Measurements from ENCODE around the gene LMAN2L.

The LMAN2L gene

DNA sequence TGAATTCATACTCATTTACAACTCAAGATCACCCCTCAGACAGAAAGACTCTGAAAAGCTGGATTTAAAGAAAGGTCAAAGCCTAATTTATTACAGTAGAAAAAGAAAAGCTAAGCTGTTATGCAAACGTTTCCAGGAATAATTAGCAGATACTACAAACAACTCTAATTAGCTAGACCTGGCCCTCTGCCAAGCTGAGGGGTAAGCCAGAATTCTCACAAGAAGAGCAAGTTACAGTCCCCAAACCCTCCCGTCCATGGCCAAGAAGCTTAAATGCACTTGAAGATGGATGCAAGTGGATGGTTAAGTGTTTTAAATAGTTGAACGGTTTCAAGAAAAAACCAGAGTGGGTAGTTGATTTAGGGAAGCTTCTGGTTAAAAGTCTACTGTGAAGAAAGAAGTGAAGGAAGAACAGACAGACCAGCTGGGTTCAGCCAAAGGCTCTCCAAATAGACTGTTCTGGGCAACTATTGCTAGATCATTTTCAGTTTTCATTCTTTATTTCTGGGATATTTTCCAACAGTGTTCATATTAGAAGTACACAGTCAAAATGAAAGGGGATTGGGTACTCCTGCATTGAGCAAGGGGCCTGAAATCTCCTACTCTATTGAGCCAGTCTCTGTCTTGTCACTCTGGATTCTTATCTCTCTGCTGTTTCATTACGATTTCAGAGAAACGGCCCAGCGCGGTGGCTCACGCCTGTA, 4.8 kb downstream of the LMAN2L start:
- Histone ChIP-seq H3K27ac (peak overlapping the region; percentile 0 to 24), H3K4me3 (no peak overlapping the region)
- no peak for DNase-seq (ENCODE audit: low spot score)
- TF ChIP-seq, protein P1, sequence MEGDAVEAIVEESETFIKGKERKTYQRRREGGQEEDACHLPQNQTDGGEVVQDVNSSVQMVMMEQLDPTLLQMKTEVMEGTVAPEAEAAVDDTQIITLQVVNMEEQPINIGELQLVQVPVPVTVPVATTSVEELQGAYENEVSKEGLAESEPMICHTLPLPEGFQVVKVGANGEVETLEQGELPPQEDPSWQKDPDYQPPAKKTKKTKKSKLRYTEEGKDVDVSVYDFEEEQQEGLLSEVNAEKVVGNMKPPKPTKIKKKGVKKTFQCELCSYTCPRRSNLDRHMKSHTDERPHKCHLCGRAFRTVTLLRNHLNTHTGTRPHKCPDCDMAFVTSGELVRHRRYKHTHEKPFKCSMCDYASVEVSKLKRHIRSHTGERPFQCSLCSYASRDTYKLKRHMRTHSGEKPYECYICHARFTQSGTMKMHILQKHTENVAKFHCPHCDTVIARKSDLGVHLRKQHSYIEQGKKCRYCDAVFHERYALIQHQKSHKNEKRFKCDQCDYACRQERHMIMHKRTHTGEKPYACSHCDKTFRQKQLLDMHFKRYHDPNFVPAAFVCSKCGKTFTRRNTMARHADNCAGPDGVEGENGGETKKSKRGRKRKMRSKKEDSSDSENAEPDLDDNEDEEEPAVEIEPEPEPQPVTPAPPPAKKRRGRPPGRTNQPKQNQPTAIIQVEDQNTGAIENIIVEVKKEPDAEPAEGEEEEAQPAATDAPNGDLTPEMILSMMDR (IDR thresholded peaks at IDR 0.05): no peak

DNA sequence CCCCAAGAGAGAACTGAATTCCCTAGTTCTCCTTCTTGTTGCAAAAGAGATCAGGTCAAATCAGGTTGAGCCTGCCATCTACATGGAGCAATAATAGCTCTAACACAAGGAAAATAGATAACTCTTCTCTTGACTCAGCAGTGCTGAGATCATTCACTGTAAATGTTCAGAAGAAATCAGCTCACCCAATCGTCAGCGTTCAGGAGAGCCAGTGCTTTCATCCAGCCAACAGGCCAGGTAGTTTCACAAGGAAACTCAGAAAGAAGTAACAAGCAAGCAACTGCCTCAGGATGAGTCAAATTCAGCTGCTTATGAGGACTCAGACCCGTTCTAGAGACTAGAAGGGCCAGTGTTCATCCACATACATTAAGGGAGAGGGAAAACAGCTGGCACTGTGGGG, 5.9 kb downstream of the LMAN2L start:
- TF ChIP-seq, protein P1 (IDR thresholded peaks at IDR 0.05): no peak
- H3K4me3 ChIP-seq: no peak overlapping the region
- DNase-seq (ENCODE audit: low spot score): no peak
- no peak overlapping the region for H3K27ac ChIP-seq

DNA sequence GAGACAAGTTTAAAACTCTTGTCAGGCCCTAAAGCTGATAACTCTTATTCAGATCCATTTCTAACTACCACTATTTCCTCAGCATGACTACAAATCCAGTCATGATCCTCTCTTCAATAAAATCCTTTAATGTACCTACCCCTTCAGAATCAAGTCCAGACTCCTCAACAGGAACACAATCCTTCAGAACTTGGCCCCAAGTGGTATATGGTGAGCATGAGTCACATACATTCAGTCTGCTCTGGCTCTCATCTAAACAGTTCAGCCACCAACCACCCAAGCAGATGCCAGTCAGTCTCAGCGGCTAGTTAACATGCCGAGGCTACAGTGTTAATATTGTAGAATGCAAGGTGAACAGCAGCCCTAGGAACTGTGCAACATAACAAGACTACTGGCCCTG, 9.7 kb downstream of the LMAN2L start:
- no peak overlapping the region for H3K4me3 ChIP-seq
- DNase-seq (ENCODE audit: low spot score): no peak
- TF ChIP-seq, protein P1 (IDR thresholded peaks at IDR 0.05): no peak
- peak overlapping the region in 1 of 2 donors; percentile 39 for H3K27ac ChIP-seq

DNA sequence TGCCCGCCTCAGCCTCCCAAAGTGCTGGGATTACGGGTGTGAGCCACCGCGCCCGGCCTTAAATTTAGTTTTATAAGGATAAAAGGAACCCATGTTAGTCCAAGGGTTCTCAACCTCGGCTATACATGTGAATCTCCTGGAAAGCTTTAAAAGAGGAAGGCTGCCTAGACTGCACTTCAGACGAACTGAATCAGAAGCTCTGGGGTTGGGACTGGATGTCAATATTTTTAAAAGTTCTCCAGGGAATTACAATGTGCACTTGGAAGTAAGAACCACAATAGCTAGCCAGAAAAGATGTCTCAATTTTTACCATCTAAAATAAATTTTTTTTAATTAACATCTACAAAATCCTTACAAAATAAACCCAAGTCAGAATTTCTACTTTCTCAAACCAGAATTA, 10.1 kb downstream of the LMAN2L start:
- TF ChIP-seq, protein P1 (IDR thresholded peaks at IDR 0.05): no peak
- Histone ChIP-seq H3K27ac (peak overlapping the region in 1 of 2 donors; percentile 39), H3K4me3 (no peak overlapping the region)
- DNase-seq (ENCODE audit: low spot score): no peak

DNA sequence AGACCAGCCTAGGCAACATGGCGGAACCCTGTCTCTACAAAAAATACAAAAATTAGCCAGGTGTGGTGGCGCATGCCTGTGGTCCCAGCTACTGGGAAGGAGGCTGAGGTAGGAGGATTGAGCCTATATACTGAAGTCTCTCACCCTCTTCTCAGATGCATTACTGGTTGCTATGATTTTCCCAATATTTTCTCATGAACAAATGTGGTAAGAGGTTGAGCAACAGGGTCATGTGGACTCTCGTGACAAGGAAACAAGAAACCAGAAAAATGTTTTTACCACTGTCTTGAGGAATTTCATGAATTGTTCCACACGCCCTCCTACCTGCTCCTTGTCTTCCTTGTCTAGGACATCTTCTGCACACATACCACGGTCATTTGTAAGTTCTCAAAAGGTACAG, 12.4 kb downstream of the LMAN2L start:
- TF ChIP-seq, protein P1 (IDR thresholded peaks at IDR 0.05): no peak
- no peak for DNase-seq (ENCODE audit: low spot score)
- H3K4me3 ChIP-seq: no peak overlapping the region
- no peak overlapping the region for H3K27ac ChIP-seq

DNA sequence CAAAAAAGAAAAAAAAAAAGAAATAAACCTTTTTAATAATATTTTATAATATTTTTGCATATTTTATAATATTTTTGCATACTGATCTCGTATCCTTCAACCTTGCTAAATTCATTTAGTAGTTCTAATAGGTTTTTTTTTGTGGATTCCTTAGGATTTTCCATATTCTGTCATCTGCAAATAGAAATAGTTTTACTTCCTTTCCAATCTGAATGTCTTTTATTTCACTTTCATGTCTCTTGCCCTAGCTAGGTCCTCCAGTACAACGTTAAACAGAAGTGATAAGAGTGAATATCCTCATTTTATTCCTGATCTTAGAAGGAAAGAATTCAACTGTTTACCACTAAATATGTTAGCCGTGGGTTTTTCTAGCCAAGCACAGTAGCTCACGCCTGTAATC, 13.7 kb downstream of the LMAN2L start:
- H3K27ac ChIP-seq: no peak overlapping the region
- no peak overlapping the region for H3K4me3 ChIP-seq
- DNase-seq (ENCODE audit: low spot score): no peak
- TF ChIP-seq, protein P1 (IDR thresholded peaks at IDR 0.05): no peak

DNA sequence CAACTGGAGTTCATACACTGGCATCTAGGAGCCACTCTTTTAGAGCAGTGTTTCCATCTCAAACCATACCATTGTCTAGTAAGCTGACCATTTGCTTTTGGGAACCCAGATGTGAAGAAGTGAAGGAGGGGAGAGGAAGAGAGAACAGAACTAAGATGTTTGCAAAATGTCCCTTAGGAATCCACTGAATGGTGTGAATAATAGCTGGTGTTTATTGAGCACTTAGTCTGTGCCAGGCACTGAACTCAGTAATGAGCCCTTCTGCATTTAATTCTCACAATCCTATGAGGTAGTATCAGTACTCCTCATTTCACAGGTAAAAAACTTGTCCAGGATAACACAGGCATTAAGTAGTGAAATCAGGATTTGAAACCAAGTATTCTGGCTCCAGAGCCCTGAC, 23.5 kb downstream of the LMAN2L start:
- DNase-seq (ENCODE audit: low spot score): no peak
- TF ChIP-seq, protein P1 (IDR thresholded peaks at IDR 0.05): no peak
- H3K4me3 ChIP-seq: no peak overlapping the region
- no peak overlapping the region for H3K27ac ChIP-seq

All from coronary artery (tissue), 2 donors.